GM10266 (cell line): Measurements from ENCODE around the gene ABCA9.

Experiments used
- DNase-seq: peaks from one replicate; pipeline ENCODE4 v3.0.0; 2012; ENCODE audit errors: extremely low spot score
- CTCF ChIP-seq: IDR thresholded peaks from 2 replicates; pipeline ENCODE4 v1.5.1; 2012; ENCODE audit warnings: mild to moderate bottlenecking, low read depth; ENCODE audit not compliant: control insufficient read depth, insufficient read depth; ENCODE audit errors: missing control alignments

Gene ABCA9, protein sequence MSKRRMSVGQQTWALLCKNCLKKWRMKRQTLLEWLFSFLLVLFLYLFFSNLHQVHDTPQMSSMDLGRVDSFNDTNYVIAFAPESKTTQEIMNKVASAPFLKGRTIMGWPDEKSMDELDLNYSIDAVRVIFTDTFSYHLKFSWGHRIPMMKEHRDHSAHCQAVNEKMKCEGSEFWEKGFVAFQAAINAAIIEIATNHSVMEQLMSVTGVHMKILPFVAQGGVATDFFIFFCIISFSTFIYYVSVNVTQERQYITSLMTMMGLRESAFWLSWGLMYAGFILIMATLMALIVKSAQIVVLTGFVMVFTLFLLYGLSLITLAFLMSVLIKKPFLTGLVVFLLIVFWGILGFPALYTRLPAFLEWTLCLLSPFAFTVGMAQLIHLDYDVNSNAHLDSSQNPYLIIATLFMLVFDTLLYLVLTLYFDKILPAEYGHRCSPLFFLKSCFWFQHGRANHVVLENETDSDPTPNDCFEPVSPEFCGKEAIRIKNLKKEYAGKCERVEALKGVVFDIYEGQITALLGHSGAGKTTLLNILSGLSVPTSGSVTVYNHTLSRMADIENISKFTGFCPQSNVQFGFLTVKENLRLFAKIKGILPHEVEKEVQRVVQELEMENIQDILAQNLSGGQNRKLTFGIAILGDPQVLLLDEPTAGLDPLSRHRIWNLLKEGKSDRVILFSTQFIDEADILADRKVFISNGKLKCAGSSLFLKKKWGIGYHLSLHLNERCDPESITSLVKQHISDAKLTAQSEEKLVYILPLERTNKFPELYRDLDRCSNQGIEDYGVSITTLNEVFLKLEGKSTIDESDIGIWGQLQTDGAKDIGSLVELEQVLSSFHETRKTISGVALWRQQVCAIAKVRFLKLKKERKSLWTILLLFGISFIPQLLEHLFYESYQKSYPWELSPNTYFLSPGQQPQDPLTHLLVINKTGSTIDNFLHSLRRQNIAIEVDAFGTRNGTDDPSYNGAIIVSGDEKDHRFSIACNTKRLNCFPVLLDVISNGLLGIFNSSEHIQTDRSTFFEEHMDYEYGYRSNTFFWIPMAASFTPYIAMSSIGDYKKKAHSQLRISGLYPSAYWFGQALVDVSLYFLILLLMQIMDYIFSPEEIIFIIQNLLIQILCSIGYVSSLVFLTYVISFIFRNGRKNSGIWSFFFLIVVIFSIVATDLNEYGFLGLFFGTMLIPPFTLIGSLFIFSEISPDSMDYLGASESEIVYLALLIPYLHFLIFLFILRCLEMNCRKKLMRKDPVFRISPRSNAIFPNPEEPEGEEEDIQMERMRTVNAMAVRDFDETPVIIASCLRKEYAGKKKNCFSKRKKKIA (N-terminal part only)

GRCh38 chr17:69060822-69061221, at the start of gene ABCA9:
ABCA9 (minus strand) TSS chr17:69060927; CDS start chr17:69051126, 9,801 bp downstream.
- DNase-seq: no peak
- no peak for TF ChIP-seq CTCF

DNA sequence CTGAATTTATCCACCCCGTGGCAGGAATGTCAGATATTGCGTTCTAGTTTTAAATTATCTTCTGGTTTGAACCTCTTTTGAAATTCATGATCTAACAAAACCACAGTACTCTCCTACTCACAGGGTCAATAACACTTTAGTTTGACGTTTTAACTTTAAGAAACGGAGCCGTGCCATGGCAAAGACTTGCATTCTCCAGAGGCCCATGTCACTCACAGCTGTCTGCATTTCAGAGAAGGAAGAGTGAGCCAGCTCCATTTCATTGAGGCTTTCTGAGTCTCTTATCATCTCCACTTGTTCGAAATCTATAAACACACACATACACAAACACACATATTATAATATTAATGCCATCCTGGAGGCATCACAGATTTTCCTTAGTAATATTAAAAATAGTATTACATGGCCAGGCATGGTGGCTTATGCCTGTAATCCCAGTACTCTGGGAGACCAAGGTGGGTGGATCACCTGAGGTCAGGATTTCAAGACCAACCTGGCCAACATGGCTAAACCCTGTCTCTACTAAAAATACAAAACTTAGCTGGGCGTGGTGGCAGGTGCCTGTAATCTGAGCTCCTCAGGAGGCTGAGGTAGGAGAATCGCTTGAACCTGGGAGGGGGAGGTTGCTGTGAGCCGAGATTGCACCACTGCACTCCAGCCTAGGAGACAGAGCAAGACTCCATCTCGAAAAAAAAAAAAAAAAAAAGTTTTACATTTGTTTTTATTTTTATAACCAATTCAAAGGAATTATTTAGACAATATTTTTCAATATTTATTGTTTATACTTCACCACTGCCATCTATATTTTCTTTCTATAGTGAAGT, 45.4 kb upstream of the ABCA9 start:
- no peak for DNase-seq
- no peak for TF ChIP-seq CTCF

GRCh38 chr17:69103557-69104233, 43.0 kb upstream of the ABCA9 start:
- TF ChIP-seq CTCF: no peak
- no peak for DNase-seq

DNA sequence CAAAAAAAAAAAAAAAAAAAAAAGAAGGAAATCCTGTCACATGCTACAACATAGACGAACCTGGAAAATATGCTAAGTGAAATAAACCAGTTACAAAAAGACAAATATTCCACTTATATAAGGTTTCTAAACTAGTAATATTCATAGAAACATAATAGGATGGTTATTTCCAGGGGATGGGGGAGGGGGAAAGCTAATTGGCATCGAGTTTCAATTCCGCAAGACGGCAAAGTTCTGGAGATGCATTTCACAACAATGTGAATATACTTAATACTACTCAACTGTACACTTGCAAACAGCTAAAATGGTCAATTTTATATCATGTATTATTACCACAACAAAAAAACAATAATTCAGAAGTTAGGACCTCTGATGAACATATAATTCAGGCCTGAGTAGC, 37.9 kb upstream of the ABCA9 start:
- no peak for TF ChIP-seq CTCF
- DNase-seq: no peak

DNA sequence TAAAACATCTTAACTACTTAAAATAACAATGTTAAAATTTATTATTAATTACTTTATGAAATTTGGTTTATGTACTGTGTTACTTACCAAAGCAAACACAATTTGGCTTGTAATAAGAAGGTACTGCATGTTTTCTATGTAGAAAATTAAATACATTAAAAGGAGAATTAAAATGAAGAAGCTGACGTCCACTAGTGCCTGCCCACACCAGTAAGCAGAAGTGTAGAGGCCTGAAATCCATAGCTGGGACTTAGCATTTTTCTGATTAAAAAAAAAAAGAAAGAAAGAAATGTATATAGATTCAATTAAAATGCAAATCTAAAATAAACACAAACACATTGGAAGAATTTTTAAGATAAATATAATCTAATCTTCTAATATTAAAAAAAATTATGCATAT, 35.8 kb upstream of the ABCA9 start:
- DNase-seq: no peak
- no peak for TF ChIP-seq CTCF

GRCh38 chr17:69093995-69094394, 33.3 kb upstream of the ABCA9 start:
- DNase-seq: no peak
- no peak for TF ChIP-seq CTCF
